DOHH2 (cell line): ENCODE data around the gene ANKRD13B.
A peak's percentile ranks its signal among the peaks of the same experiment; 100 is the strongest.

Experiments
- CTCF ChIP-seq: fragments of 200-600 bp; sonication (generic); IDR thresholded peaks from one replicate; pipeline ENCODE4 v1.5.1; 2014; ENCODE audit warnings: antibody characterized with exemption, mild to moderate bottlenecking, low read depth, low read length; ENCODE audit not compliant: poor library complexity, severe bottlenecking
- EZH2phosphoT487 ChIP-seq: fragments of 200-600 bp; sonication (generic); IDR thresholded peaks from 2 replicates; pipeline ENCODE4 v1.6.1; 2017; ENCODE audit warnings: borderline replicate concordance, mild to moderate bottlenecking, antibody characterized with exemption, low read length, moderate library complexity, mixed read lengths

- peak; percentile 95 for TF ChIP-seq CTCF
- TF ChIP-seq EZH2phosphoT487 = no peak
These were observed 24.2 kb downstream of the ANKRD13B start for GRCh38 chr17:29617125-29617480.
